Sigmoid colon (tissue), 7 donors: ENCODE results near the gene TCF23. TPM values are rescaled to one million over a fixed set of nuclear protein-coding genes. Genes with fewer than 3 reads are reported as not detected.

Source experiments
- DNase-seq: peaks from one replicate; pipeline ENCODE4 v3.0.0-alpha.2; 2019
- H3K27ac ChIP-seq, 4 donors: fragments of 200-600 bp; sonication (generic); one replicate each; pipeline ENCODE4 v1.5.1; 2016 to 2019; ENCODE audit warnings: mild to moderate bottlenecking in 1 of 4
- H3K27me3 ChIP-seq, 3 donors: fragments of 200-600 bp; sonication (generic); one replicate each; pipeline ENCODE4 v1.5.1; 2019; ENCODE audit warnings: mild to moderate bottlenecking in 1 of 3
- H3K36me3 ChIP-seq, 4 donors: fragments of 200-600 bp; sonication (generic); one replicate each; pipeline ENCODE4 v1.5.1; 2016 to 2019
- H3K4me1 ChIP-seq, 4 donors: fragments of 200-600 bp; sonication (generic); one replicate each; pipeline ENCODE4 v1.5.1; 2017 to 2019
- H3K4me3 ChIP-seq, 4 donors: fragments of 200-600 bp; sonication (generic); one replicate each; pipeline ENCODE4 v1.5.1; 2017 to 2019; ENCODE audit warnings: mild to moderate bottlenecking in 2 of 4, moderate library complexity in 1 of 4
- H3K9me3 ChIP-seq, 4 donors: fragments of 200-600 bp in 3 of 4; sonication (generic) in 3 of 4; one replicate each; pipeline versions ENCODE4 v1.5.1 to v1.6.1; 2013 to 2019
- EP300 ChIP-seq, 4 donors: sonication (generic); formaldehyde crosslinking; IDR thresholded peaks; one replicate each; pipeline ENCODE4 v1.6.1; 2017; ENCODE audit warnings: antibody characterized with exemption in 4 of 4
- POLR2A ChIP-seq, 2 donors: fragments of 450-650 bp; IDR thresholded peaks; one replicate each; pipeline ENCODE4 v1.6.1; 2016; ENCODE audit warnings: antibody characterized with exemption in 2 of 2, mild to moderate bottlenecking in 2 of 2, moderate library complexity in 2 of 2
- POLR2AphosphoS5 ChIP-seq, 4 donors: sonication (generic); formaldehyde crosslinking; IDR thresholded peaks; one replicate each; pipeline ENCODE4 v1.6.1; 2017; ENCODE audit warnings: antibody characterized with exemption in 4 of 4
- WGBS, 2 donors: extraction: QIAGEN DNeasy Blood & Tissue Kit; methylation state at CpG; one replicate each; pipeline ENCODE4 v1.1.7; 2013; 5-methylcytosine and 5-hydroxymethylcytosine counted together
- intact Hi-C: fragments of 100-400 bp; cut with DNase I; formaldehyde crosslinking; loops from one replicate; pipeline ENCODE4 v1.15.1; 2023
- polyA plus RNA-seq, 3 donors: library from polyadenylated mRNA; stranded (reverse); fragments of 200-250 nt; gene quantifications; one replicate each; pipeline ENCODE4 v1.2.3, GENCODE V29; 2013
- total RNA-seq, 4 donors: library from RNA; depleted of rRNA; stranded (reverse); fragments of >200 nt; gene quantifications; one replicate each; pipeline ENCODE4 v1.1.0, GENCODE V29; 2016
- TF ChIP-seq, protein P1 (sequence below), 4 experiments: fragments of 450-650 bp in 3 of 4; fragments of 200-600 bp in 1 of 4; IDR thresholded peaks; one replicate each; pipeline ENCODE4 v1.5.1; 2016 to 2019; ENCODE audit warnings: antibody characterized with exemption in 4 of 4, mild to moderate bottlenecking in 3 of 4, moderate library complexity in 2 of 4
- donor health status: healthy with polysubstance abuse.
- donor health status: Bipolar disorder and iron deficiency.
- donor health status: healthy.

The TCF23 gene
- total and polyA plus RNA-seq, 7 donors = 0.03 TPM; not detected in 6

DNA sequence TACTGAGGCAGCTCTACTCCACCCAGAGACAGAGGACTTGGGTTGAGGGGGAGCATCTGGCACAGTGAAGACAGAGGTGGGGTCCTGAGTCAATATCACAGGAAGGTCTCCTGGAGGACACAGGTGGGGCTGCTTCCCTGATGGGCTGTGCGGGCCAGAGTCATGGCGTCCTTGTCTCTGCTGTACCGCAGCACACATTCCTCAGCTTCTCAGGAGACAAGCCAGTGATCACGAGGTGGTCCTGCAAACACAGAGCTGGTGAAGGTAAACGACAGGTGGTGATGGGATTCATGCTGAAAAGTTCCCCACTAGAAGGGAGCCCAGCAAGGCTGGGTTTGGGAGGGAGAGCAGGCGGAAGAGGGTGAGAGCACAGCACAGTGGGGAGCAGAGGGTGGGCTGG, 9.7 kb downstream of the TCF23 start:
- DNase-seq = no peak
- H3K36me3 ChIP-seq = no peaks in the 10 kb centered on the region
- H3K9me3 ChIP-seq = no peaks in the 10 kb centered on the region
- no peak overlapping the region for H3K27ac ChIP-seq
- H3K27me3 ChIP-seq = peaks cover 0 to 5% (median 0%) of the 10 kb centered on the region in 3 donors
- 84 to 85% methylated on average over 6 of the region's 6 CpGs for WGBS, 2 donors
- no peak for TF ChIP-seq EP300 (IDR thresholded peaks at IDR 0.05)
- TF ChIP-seq, protein P1, sequence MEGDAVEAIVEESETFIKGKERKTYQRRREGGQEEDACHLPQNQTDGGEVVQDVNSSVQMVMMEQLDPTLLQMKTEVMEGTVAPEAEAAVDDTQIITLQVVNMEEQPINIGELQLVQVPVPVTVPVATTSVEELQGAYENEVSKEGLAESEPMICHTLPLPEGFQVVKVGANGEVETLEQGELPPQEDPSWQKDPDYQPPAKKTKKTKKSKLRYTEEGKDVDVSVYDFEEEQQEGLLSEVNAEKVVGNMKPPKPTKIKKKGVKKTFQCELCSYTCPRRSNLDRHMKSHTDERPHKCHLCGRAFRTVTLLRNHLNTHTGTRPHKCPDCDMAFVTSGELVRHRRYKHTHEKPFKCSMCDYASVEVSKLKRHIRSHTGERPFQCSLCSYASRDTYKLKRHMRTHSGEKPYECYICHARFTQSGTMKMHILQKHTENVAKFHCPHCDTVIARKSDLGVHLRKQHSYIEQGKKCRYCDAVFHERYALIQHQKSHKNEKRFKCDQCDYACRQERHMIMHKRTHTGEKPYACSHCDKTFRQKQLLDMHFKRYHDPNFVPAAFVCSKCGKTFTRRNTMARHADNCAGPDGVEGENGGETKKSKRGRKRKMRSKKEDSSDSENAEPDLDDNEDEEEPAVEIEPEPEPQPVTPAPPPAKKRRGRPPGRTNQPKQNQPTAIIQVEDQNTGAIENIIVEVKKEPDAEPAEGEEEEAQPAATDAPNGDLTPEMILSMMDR (IDR thresholded peaks at IDR 0.05) = no peak
- TF ChIP-seq POLR2AphosphoS5 (IDR thresholded peaks at IDR 0.05) = no peak
- TF ChIP-seq POLR2A (IDR thresholded peaks at IDR 0.05) = no peak
- H3K4me3 ChIP-seq = no peak overlapping the region
- intact Hi-C loops = no loop called here
- no peaks in the 10 kb centered on the region for H3K4me1 ChIP-seq

DNA sequence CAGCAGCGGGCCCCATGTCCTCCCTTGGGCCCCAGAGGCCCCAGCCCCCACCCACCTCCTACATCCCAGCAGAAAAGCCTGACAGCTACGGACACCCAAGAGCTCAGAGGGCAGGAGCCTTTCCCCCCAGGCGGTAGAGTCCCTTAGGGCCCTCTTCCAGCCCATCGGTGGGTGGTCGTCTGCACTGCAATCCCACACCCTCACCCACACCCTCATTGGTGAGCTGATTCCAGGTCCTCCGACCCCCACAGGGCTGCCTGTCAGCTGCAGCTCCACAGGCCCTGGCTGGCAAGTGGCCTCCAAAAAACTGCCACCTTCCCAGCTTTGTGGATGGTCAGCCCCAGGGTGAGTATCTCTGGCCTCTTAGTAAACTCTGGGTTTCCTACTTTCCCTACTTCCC, 10.5 kb downstream of the TCF23 start:
- intact Hi-C loops = no loop called here
- H3K27ac ChIP-seq = no peak overlapping the region

DNA sequence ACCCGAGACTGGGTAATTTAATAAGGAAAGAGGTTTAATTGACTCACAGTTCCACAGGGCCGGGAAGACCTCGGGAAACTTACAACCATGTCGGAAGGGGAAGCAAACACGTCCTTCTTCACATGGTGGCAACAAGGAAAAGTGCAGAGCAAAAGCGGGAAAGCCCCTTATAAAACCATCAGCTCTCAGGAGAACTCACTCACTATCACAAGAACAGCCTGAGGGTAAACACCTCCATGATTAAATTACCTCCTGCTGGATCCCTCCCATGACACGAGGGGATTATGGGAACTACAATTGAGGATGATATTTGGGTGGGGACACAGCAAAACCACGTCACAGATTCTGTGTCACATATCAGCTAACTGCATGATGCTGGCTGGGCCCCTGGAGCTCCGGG, 11.4 kb downstream of the TCF23 start:
- Histone ChIP-seq H3K36me3 (no peaks in the 10 kb centered on the region), H3K4me1 (no peaks in the 10 kb centered on the region), H3K4me3 (no peak overlapping the region), H3K9me3 (no peaks in the 10 kb centered on the region), H3K27ac (no peak overlapping the region), H3K27me3 (peaks cover 0 to 5% (median 0%) of the 10 kb centered on the region in 3 donors)
- TF ChIP-seq POLR2AphosphoS5 (IDR thresholded peaks at IDR 0.05) (no peak), EP300 (IDR thresholded peaks at IDR 0.05) (no peak), POLR2A (IDR thresholded peaks at IDR 0.05) (no peak)
- TF ChIP-seq, protein P1 (IDR thresholded peaks at IDR 0.05) = no peak
- DNase-seq = no peak
- 75 to 84% methylated on average over 9 of the region's 9 CpGs for WGBS, 2 donors
- intact Hi-C loops = no loop called here

More for the DNA sequence above, 10.5 kb downstream of the TCF23 start:
- DNase-seq = no peak
- Histone ChIP-seq H3K27me3 (peaks cover 0 to 5% (median 0%) of the 10 kb centered on the region in 3 donors), H3K4me3 (no peak overlapping the region), H3K9me3 (no peaks in the 10 kb centered on the region), H3K36me3 (no peaks in the 10 kb centered on the region), H3K4me1 (no peaks in the 10 kb centered on the region)
- TF ChIP-seq POLR2AphosphoS5 (IDR thresholded peaks at IDR 0.05) = no peak
- TF ChIP-seq POLR2A (IDR thresholded peaks at IDR 0.05) = no peak
- 84 to 85% methylated on average over 6 of the region's 6 CpGs for WGBS, 2 donors

DNA sequence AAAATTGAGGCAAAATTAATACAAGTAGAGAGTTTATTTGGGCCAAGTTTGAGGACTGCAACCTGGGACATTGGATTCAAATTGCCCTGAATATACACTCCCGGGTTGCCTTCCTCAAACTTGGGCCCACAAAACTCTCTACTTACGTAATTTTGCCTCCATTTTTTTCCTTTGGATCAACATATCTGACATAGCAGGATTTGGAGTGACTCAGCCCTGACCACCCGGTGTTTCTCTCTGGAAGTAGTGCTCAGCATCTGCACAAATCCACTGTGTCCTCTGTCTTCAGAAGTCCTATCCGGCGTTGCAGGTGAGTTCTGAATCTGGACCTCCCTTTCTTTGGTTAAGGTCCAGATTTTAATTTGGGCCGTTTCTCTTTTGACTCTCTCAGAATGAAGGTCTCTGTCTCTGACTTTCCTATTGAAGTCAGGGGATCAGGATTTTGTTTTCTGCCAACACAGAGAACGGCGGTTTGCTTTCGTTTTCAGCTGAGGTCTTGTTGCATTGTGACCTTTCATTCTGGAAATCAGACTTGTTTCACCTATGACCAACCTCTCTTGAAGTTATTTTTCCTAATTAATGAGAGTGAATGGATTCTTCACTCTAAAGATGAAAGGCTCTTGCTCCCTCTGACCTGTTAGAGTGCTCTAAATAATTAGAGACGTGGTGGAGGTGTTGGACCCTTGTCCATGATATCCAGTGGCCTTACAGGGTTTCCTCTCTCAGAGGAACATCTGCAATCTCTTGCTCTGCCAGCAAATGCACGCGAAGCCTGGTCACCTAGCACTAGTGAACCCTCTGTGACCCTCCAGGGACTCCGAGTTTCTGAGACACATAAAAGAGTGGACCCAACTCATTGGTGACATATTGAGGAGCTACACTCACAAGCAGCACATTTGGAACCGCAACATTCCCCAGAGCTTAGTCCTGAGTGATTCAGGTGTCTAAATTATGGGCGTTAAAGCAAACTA, 13.6 kb downstream of the TCF23 start:
- H3K9me3 ChIP-seq = no peaks in the 10 kb centered on the region
- H3K27ac ChIP-seq = no peak overlapping the region
- H3K36me3 ChIP-seq = no peaks in the 10 kb centered on the region
- no peak overlapping the region for H3K4me3 ChIP-seq
- TF ChIP-seq EP300 (IDR thresholded peaks at IDR 0.05) = no peak
- no peak for TF ChIP-seq POLR2AphosphoS5 (IDR thresholded peaks at IDR 0.05)
- no peak for TF ChIP-seq POLR2A (IDR thresholded peaks at IDR 0.05)
- TF ChIP-seq, protein P1 (IDR thresholded peaks at IDR 0.05) = no peak
- peaks cover 0 to 5% (median 0%) of the 10 kb centered on the region in 3 donors for H3K27me3 ChIP-seq
- intact Hi-C loops = no loop called here
- H3K4me1 ChIP-seq = no peaks in the 10 kb centered on the region
- 82 to 88% methylated on average over 15 of the region's 15 CpGs for WGBS, 2 donors
- DNase-seq = no peak

DNA sequence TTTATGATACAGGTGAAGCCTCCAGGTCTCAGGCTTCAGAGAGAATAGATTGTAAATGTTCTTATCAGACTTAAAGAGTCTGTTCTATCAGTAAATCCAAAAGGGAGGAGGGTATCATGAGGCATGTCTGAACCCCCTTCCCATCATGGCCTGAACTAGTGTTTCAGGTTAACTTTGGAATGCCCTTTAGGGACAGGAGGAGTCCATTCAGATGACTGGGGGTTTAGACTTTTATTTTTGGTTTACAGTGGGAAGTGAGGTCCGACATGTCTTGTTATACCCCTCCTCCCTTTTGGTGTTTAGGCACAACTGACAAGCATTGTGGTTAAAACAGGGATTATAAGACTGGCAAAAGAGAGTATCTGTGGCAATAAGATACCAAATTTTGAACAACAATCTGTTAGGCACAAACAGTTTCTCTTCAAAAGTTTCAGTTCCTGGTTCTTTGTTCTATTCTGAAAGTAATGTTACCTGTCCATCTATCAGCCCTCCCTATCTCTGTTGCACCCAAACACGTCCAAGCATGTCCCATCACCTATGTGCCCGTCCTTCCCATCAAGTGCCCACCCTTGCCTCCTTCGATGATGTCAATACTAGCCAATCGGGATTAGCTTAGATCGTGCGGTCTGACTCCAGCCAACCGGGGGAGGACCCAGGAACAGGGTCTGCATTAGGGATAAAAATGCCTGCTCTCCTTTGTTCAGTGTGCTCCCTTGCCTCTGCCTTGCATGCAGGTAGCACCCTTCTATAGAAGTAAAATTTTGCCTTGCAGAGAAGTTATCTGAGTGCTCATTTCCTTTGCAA, 16.4 kb downstream of the TCF23 start:
- no peaks in the 10 kb centered on the region for H3K4me1 ChIP-seq
- no peak overlapping the region for H3K4me3 ChIP-seq
- intact Hi-C loops = no loop called here
- no peak for DNase-seq
- no peak overlapping the region for H3K27ac ChIP-seq
- peaks cover 0 to 5% (median 0%) of the 10 kb centered on the region in 3 donors for H3K27me3 ChIP-seq
- H3K9me3 ChIP-seq = no peaks in the 10 kb centered on the region
- WGBS, 2 donors = 87 to 92% methylated on average over 8 of the region's 8 CpGs
- no peak for TF ChIP-seq POLR2AphosphoS5 (IDR thresholded peaks at IDR 0.05)
- TF ChIP-seq, protein P1 (IDR thresholded peaks at IDR 0.05) = no peak
- TF ChIP-seq EP300 (IDR thresholded peaks at IDR 0.05) = no peak
- TF ChIP-seq POLR2A (IDR thresholded peaks at IDR 0.05) = no peak
- no peaks in the 10 kb centered on the region for H3K36me3 ChIP-seq
